Right lobe of liver (tissue), 6 donors: ENCODE results near the gene PEDS1. TPM values are rescaled to one million over a fixed set of nuclear protein-coding genes. Genes with fewer than 3 reads are reported as not detected.

Experiments
- ATAC-seq, 4 donors: fragments of 200-7000 bp; cut with Tn5 transposase; one replicate each; pipeline ENCODE4 v1.9.1; 2020; ENCODE audit warnings: mild to moderate bottlenecking in 4 of 4, moderate library complexity in 4 of 4
- DNase-seq, 3 donors: peaks; one replicate each; pipeline ENCODE4 v3.0.0-alpha.2; 2020
- H3K27ac ChIP-seq, 3 donors: fragments of 200-600 bp; one replicate each; pipeline ENCODE4 v1.8.0; 2022
- H3K27me3 ChIP-seq, 2 donors: fragments of 200-600 bp; one replicate each; pipeline ENCODE4 v1.8.0; 2022
- H3K36me3 ChIP-seq, 4 donors: fragments of 200-600 bp; sonication (generic) in 1 of 4; one replicate each; pipeline versions ENCODE4 v1.5.1 to v1.8.0; 2017 to 2022; ENCODE audit warnings: control low read depth in 1 of 4
- H3K4me1 ChIP-seq, 4 donors: fragments of 200-600 bp; sonication (generic) in 1 of 4; one replicate each; pipeline versions ENCODE4 v1.5.1 to v1.8.0; 2017 to 2022; ENCODE audit warnings: control low read depth in 1 of 4
- H3K4me3 ChIP-seq, 3 donors: fragments of 200-600 bp; one replicate each; pipeline ENCODE4 v1.8.0; 2022
- H3K9me3 ChIP-seq, 4 donors: fragments of 200-600 bp; sonication (generic) in 1 of 4; one replicate each; pipeline versions ENCODE4 v1.5.1 to v1.8.0; 2017 to 2022; ENCODE audit warnings: control low read depth in 1 of 4
- POLR2A ChIP-seq: fragments of 450-650 bp; IDR thresholded peaks from one replicate; pipeline ENCODE4 v1.6.1; 2017; ENCODE audit warnings: antibody characterized with exemption, mild to moderate bottlenecking
- WGBS: methylation state at CpG from one replicate; pipeline ENCODE4 v1.1.6; 2018; ENCODE audit warnings: low coverage, low lambda C conversion rate; ENCODE audit not compliant: insufficient coverage; ENCODE audit errors: missing lambda C conversion rate; 5-methylcytosine and 5-hydroxymethylcytosine counted together
- intact Hi-C, 2 donors: fragments of 100-400 bp; cut with DNase I; formaldehyde crosslinking; loops; one replicate each; pipeline versions ENCODE4 v1.11.2 to v1.14.1; 2022
- total RNA-seq, 6 experiments: library from RNA; depleted of rRNA in 2 of 6; stranded (reverse); fragments of >200 nt in 2 of 6; fragmentation: NEBNext Ultra II Directional in 3 of 6; extraction: Animal tissue kit (Norgen Biotek cat#: 25700) in 3 of 6; gene quantifications; one replicate each; pipeline versions ENCODE4 v1.1.0 to v1.2.4, GENCODE V29; 2016 to 2023
- TF ChIP-seq, protein P1 (sequence below), 4 donors: fragments of 200-600 bp in 3 of 4; fragments of 450-650 bp in 1 of 4; IDR thresholded peaks; one replicate each; pipeline versions ENCODE4 v1.5.1 to v1.8.0; 2016 to 2022; ENCODE audit warnings: antibody characterized with exemption in 4 of 4, mild to moderate bottlenecking in 2 of 4
- donor health status: DM: no; HTN: yes; CAD: no.
- donor health status: DM: no; HTN: no; CAD: no.
- donor health status: DM: no; HTN: no; CAD: no.
- donor health status: DM: no; HTN: yes; CAD: no.
- donor health status: DM: no; HTN: yes; CAD: no.

Gene PEDS1
- total RNA-seq, 6 experiments from 2014 or later = 6.9 to 25.3 (median 13.7) TPM

DNA sequence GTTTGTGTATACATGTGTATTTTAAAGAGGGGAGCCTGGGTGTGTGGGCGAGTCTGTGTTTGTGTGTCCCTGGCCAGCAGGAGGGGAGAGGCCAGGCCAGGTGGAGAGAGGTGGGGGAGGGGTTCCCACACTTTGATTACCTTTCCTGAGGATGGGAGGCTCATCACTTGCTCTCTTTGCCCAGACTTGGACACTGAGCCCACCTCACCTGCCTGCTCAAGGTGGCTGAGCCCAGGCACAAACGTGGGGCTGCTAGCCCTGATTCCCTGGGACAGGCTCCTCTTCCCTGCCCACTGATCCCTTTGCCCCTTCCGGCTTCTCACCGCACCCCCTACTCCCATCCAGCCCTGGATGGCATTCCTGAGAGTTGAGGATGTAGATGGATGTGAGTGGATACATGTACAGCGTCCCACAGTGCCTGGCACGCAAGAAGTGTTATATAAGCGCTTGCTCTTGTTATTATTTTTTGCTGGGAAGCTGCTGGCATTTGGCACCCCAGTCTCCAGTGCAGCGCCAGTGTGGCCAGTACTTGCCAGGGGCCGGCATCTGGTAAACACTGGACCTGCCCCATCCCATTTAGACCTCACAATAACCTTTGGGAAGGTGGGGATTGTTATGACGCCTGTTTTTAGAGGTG, 39.8 kb upstream of the PEDS1 start:
- WGBS = 15% methylated on average over 9 of the region's 10 CpGs
- no peaks in the 10 kb centered on the region for H3K9me3 ChIP-seq
- peak overlapping the region; percentile 98 for H3K27ac ChIP-seq
- peak overlapping the region; percentile 67 to 88 (median 85) for H3K4me3 ChIP-seq
- ATAC-seq = peak in 2 of 4 donors; percentile 0
- peaks cover 0 to 13% (median 7%) of the 10 kb centered on the region in 4 donors for H3K36me3 ChIP-seq
- TF ChIP-seq POLR2A = peak; percentile 33
- TF ChIP-seq, protein P1, sequence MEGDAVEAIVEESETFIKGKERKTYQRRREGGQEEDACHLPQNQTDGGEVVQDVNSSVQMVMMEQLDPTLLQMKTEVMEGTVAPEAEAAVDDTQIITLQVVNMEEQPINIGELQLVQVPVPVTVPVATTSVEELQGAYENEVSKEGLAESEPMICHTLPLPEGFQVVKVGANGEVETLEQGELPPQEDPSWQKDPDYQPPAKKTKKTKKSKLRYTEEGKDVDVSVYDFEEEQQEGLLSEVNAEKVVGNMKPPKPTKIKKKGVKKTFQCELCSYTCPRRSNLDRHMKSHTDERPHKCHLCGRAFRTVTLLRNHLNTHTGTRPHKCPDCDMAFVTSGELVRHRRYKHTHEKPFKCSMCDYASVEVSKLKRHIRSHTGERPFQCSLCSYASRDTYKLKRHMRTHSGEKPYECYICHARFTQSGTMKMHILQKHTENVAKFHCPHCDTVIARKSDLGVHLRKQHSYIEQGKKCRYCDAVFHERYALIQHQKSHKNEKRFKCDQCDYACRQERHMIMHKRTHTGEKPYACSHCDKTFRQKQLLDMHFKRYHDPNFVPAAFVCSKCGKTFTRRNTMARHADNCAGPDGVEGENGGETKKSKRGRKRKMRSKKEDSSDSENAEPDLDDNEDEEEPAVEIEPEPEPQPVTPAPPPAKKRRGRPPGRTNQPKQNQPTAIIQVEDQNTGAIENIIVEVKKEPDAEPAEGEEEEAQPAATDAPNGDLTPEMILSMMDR (IDR thresholded peaks at IDR 0.05) = no peak
- peaks cover 0 to 14% (median 5%) of the 10 kb centered on the region in 4 donors for H3K4me1 ChIP-seq
- DNase-seq = peak; percentile 48 to 72 (median 54)
- intact Hi-C loops = loop anchor here (5.0 kb wide), 3 partner anchors 114 to 384 kb away; no protein-coding TSS in a partner anchor
- no peaks in the 10 kb centered on the region for H3K27me3 ChIP-seq

- H3K4me3 ChIP-seq = peak overlapping the region; percentile 67 to 88 (median 85)
- no peaks in the 10 kb centered on the region for H3K27me3 ChIP-seq
- WGBS = under 1% methylated on average over 24 of the region's 25 CpGs
- H3K36me3 ChIP-seq = peaks cover 0 to 13% (median 7%) of the 10 kb centered on the region in 4 donors
- H3K4me1 ChIP-seq = peaks cover 0 to 21% (median 9%) of the 10 kb centered on the region in 4 donors
- no peaks in the 10 kb centered on the region for H3K9me3 ChIP-seq
- peak; percentile 63 to 77 (median 74) for DNase-seq
- intact Hi-C loops = loop anchor here (5.0 kb wide), 3 partner anchors 115 to 385 kb away; no protein-coding TSS in a partner anchor
- peak overlapping the region; percentile 98 for H3K27ac ChIP-seq
- no peak for ATAC-seq
- no peak for TF ChIP-seq POLR2A
- TF ChIP-seq, protein P1 (IDR thresholded peaks at IDR 0.05) = no peak
These were observed 39.1 kb upstream of the PEDS1 start for GRCh38 chr20:50192364-50193198.

GRCh38 chr20:50191544-50192363, 38.2 kb upstream of the PEDS1 start:
- peak; percentile 40 for TF ChIP-seq POLR2A
- TF ChIP-seq, protein P1 (IDR thresholded peaks at IDR 0.05) = peak in 3 of 4 donors; percentile 16 to 41 (median 39)
- Histone ChIP-seq H3K36me3 (peaks cover 0 to 13% (median 7%) of the 10 kb centered on the region in 4 donors), H3K4me3 (peak overlapping the region; percentile 67 to 88 (median 85)), H3K27me3 (no peaks in the 10 kb centered on the region), H3K27ac (peak overlapping the region; percentile 98), H3K4me1 (peaks cover 0 to 29% (median 13%) of the 10 kb centered on the region in 4 donors), H3K9me3 (no peaks in the 10 kb centered on the region)
- DNase-seq (peak; percentile 59 to 72 (median 62)), ATAC-seq (no peak)
- intact Hi-C loops = loop anchor here (5.0 kb wide), 3 partner anchors 116 to 386 kb away; no protein-coding TSS in a partner anchor
- WGBS = 0% methylated on average over 10 of the region's 96 CpGs

DNA sequence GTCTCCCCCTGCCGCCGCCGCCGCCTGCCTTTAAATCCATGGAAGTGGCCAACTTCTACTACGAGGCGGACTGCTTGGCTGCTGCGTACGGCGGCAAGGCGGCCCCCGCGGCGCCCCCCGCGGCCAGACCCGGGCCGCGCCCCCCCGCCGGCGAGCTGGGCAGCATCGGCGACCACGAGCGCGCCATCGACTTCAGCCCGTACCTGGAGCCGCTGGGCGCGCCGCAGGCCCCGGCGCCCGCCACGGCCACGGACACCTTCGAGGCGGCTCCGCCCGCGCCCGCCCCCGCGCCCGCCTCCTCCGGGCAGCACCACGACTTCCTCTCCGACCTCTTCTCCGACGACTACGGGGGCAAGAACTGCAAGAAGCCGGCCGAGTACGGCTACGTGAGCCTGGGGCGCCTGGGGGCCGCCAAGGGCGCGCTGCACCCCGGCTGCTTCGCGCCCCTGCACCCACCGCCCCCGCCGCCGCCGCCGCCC, 37.6 kb upstream of the PEDS1 start:
- H3K9me3 ChIP-seq = no peaks in the 10 kb centered on the region
- 0% methylated on average over 6 of the region's 69 CpGs for WGBS
- peak overlapping the region; percentile 67 to 88 (median 85) for H3K4me3 ChIP-seq
- peaks cover 0 to 13% (median 7%) of the 10 kb centered on the region in 4 donors for H3K36me3 ChIP-seq
- DNase-seq (peak; percentile 75 to 82 (median 77)), ATAC-seq (peak in 1 of 4 donors; percentile 0)
- intact Hi-C loops = loop anchor here (5.0 kb wide), 3 partner anchors 116 to 386 kb away; no protein-coding TSS in a partner anchor
- H3K27me3 ChIP-seq = no peaks in the 10 kb centered on the region
- TF ChIP-seq, protein P1 (IDR thresholded peaks at IDR 0.05) = no peak
- TF ChIP-seq POLR2A = peak; percentile 21
- peaks cover 0 to 34% (median 14%) of the 10 kb centered on the region in 4 donors for H3K4me1 ChIP-seq
- H3K27ac ChIP-seq = peak overlapping the region; percentile 98
